OCI-LY3 (cell line): Measurements from ENCODE around the gene CA10.

Experiments used
- H2AFZ ChIP-seq: fragments of 200-600, 300-600 bp; shearing (Covaris generic); 2 replicates; pipeline ENCODE4 v1.6.0; 2014; ENCODE audit warnings: antibody characterized with exemption, low read depth, low read length
- H3K27ac ChIP-seq: fragments of 200-600, 300-600 bp; sonication (generic); 2 replicates; pipeline ENCODE4 v1.5.1; 2014; ENCODE audit warnings: mild to moderate bottlenecking, low read length, moderate library complexity, mixed read lengths
- H3K27me3 ChIP-seq: fragments of 200-600, 300-600 bp; sonication (generic); 2 replicates; pipeline ENCODE4 v1.6.1; 2014; ENCODE audit warnings: low read depth, low read length, mixed read lengths
- H3K36me3 ChIP-seq: fragments of 200-600, 300-600 bp; sonication (generic); replicated peaks from 2 replicates; pipeline ENCODE3; 2014; ENCODE audit warnings: low read depth, low read length, mixed read lengths
- H3K4me1 ChIP-seq: fragments of 300-600, 200-600 bp; sonication (generic); 2 replicates; pipeline ENCODE4 v1.6.1; 2014; ENCODE audit warnings: low read length, mixed read lengths
- H3K4me2 ChIP-seq: fragments of 200-600, 300-600 bp; sonication (generic); 2 replicates; pipeline ENCODE4 v1.6.1; 2014; ENCODE audit warnings: low read length, mixed read lengths
- H3K4me3 ChIP-seq: fragments of 300-600, 200-600 bp; sonication (generic); 2 replicates; pipeline ENCODE4 v1.5.1; 2014; ENCODE audit warnings: antibody characterized with exemption, mild to moderate bottlenecking, low read length, moderate library complexity
- H3K79me2 ChIP-seq: fragments of 300-600, 200-600 bp; shearing (Covaris generic); 2 replicates; pipeline ENCODE4 v1.6.1; 2014; ENCODE audit warnings: mild to moderate bottlenecking, low read length, mixed read lengths
- H3K9ac ChIP-seq: fragments of 300-600, 200-600 bp; shearing (Covaris generic); 2 replicates; pipeline ENCODE4 v1.6.0; 2014; ENCODE audit warnings: mild to moderate bottlenecking, low read length, moderate library complexity
- H3K9me3 ChIP-seq: fragments of 200-600, 300-600 bp; shearing (Covaris generic); 2 replicates; pipeline ENCODE4 v1.6.1; 2014; ENCODE audit warnings: low read length, mixed read lengths; ENCODE audit not compliant: insufficient read depth
- H4K20me1 ChIP-seq: fragments of 200-600, 300-600 bp; sonication (generic); 2 replicates; pipeline ENCODE4 v1.6.1; 2016; ENCODE audit warnings: low read length, mixed read lengths; ENCODE audit not compliant: insufficient read depth
- CTCF ChIP-seq: fragments of 200-600, 300-600 bp; sonication (generic); IDR thresholded peaks from 2 replicates; pipeline ENCODE4 v1.5.1; 2014; ENCODE audit warnings: antibody characterized with exemption, low read length, low read depth
- EZH2phosphoT487 ChIP-seq: fragments of 200-600 bp; shearing (Covaris generic); IDR thresholded peaks from 2 replicates; pipeline ENCODE4 v1.6.1; 2018; ENCODE audit warnings: antibody characterized with exemption, mixed run types, low read depth

CA10 gene

DNA sequence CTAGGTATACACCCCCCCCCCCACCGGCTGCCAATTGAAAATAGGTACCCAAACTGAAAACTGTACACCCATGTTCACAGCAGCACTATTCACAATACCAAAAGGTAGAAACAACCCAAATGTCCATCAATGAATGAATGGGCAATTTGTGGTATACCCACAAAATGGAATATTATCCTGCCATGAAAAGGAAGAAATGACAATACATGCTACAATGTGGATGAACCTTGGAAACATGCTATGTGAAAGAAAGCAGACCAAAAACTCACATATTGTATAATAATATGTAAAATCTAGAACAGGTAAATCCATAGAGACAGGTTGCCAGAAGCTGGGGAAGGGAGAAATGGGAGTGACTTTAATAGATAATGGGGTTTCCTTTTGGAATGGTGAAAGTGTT is 480.6 kb downstream of the CA10 start:
- Histone ChIP-seq H3K4me1 (no peaks in the 10 kb centered on the region), H3K27me3 (no peaks in the 10 kb centered on the region), H3K9me3 (no peaks in the 10 kb centered on the region), H2AFZ (no peak overlapping the region), H3K36me3 (no peaks in the 10 kb centered on the region), H3K9ac (no peak overlapping the region), H3K79me2 (no peaks in the 10 kb centered on the region), H3K4me3 (no peak overlapping the region), H4K20me1 (no peaks in the 10 kb centered on the region), H3K4me2 (no peak overlapping the region), H3K27ac (no peak overlapping the region)
- TF ChIP-seq EZH2phosphoT487 (no peak), CTCF (no peak)

DNA sequence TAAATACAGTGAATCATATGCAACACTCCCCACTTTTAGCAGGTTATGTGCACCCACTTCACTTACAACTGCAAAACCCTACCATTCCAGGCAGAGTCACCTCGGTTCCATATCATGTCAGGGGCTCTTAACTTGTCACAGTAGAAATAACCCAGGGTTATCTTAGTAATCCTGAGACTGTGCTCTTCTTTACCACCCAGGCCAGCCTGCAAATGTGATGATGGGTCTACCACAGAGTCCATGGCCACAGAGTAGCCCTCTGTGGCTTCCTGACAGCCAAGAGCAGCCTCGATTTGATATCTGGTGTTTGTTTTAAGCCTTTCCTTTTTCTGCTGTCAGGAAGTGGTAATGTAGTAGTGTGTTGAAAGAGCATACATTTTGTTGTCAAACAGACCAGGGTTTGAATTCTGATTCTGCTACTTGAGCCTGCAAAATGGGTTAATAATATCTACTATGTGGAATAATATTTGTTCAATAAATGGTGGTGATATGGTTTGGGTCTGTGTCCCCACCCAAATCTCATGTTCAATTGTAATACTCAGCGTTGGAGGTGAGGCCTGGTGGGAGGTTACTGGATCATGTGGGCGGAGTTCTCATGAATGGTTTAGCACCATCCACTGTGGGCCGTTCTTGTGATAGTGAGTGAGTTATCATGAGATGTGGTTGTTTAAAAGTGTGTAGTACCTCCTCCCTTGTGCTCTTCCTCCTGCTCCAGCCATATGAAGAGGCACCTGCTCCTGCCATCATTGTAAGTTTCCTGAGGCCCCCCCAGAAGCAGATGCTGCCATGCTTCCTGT is 481.6 kb downstream of the CA10 start:
- no peak for TF ChIP-seq EZH2phosphoT487
- TF ChIP-seq CTCF = no peak
- H3K4me1 ChIP-seq = no peaks in the 10 kb centered on the region
- no peak overlapping the region for H3K4me3 ChIP-seq
- H3K4me2 ChIP-seq = no peak overlapping the region
- H3K79me2 ChIP-seq = no peaks in the 10 kb centered on the region
- H3K27me3 ChIP-seq = no peaks in the 10 kb centered on the region
- H3K27ac ChIP-seq = no peak overlapping the region
- H3K9ac ChIP-seq = no peak overlapping the region
- no peaks in the 10 kb centered on the region for H4K20me1 ChIP-seq
- no peaks in the 10 kb centered on the region for H3K9me3 ChIP-seq
- H3K36me3 ChIP-seq = no peaks in the 10 kb centered on the region
- H2AFZ ChIP-seq = no peak overlapping the region

DNA sequence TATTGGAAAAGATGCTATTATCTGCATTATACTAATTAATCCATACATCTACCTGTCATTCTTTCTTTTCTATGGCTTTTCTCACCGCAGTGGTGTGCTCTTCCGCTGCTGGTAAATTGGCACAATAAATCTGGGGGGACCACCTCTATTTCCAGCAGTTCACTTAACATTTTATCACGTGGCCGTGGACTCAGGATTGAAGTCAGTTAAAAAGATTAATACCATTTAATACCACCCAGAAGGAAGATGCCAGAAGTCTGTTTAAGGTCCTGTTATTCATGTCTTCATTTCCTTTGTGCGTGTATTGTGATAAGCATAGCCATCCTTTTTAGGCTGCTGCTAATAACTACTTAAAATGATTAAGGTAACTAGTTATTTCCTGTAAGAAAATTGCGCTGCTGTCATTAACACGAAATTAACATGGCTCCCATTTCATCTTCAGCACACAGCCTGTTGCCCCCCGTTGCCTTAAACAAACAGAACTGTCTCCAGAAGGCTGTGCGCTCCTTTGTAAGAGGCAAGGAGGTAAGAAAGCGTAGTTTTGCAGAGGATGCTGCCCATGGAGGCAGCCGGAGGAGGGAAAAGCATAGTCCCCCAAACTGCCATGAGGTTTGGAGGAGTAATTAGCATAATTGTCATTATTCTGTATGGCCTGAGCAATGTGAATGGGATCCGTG is 483.8 kb downstream of the CA10 start:
- Histone ChIP-seq H3K4me1 (no peaks in the 10 kb centered on the region), H3K9me3 (no peaks in the 10 kb centered on the region), H3K4me2 (no peak overlapping the region), H3K79me2 (no peaks in the 10 kb centered on the region), H3K4me3 (no peak overlapping the region), H3K27ac (no peak overlapping the region), H3K36me3 (no peaks in the 10 kb centered on the region), H2AFZ (no peak overlapping the region), H3K27me3 (no peaks in the 10 kb centered on the region), H4K20me1 (no peaks in the 10 kb centered on the region), H3K9ac (no peak overlapping the region)
- no peak for TF ChIP-seq EZH2phosphoT487
- no peak for TF ChIP-seq CTCF

DNA sequence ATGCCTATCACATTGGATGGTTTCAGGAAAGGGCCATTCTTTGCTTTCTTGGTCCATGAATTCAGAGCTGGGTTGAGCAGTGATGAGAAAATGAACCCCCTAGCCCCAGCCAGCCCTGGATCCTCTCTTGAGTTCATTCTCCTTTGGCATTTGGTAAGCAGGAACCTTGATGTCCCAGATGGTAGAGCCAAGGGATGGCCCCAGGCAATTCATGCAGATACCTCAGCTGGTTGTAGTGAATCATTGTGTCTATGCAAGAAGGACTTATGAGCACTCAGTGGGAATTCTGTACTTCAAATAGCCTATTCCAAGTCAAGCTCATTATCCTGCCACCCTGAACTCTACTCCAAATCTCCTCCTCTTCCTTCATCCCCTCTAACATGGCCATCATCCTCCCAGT is 485.4 kb downstream of the CA10 start:
- Histone ChIP-seq H2AFZ (no peak overlapping the region), H3K27me3 (no peaks in the 10 kb centered on the region), H3K4me2 (no peak overlapping the region), H4K20me1 (no peaks in the 10 kb centered on the region), H3K27ac (no peak overlapping the region), H3K9ac (no peak overlapping the region), H3K4me3 (no peak overlapping the region), H3K36me3 (no peaks in the 10 kb centered on the region), H3K9me3 (no peaks in the 10 kb centered on the region), H3K4me1 (no peaks in the 10 kb centered on the region), H3K79me2 (no peaks in the 10 kb centered on the region)
- TF ChIP-seq CTCF (no peak), EZH2phosphoT487 (no peak)
